ENCODE results near the gene FIS1.
"Not testable (repeated sequence)": the region's sequence is repeated elsewhere in the genome, so short reads cannot be mapped to it uniquely, and the experiment has no call there.

The FIS1 gene

DNA sequence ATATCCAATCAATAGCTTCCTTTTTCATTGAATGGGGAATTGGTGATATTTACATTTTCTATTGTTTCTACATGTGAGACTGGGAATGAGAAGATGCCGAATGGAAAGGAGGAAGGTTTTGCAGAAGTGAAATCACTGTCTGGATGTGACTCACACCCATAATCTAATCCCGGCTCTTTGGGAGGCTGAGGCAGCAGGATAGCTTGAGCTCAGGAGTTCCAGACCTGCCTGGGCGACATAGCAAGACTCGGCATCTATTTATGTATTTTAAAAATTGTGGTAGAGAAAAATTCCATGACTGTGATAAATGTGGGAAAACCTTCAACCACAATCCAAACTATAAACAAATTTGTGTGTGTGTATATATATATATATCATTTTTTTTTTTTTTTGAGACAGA, 10.9 kb upstream of the FIS1 start:
- no peak for DNase-seq (ENCODE audit: low spot score)

DNA sequence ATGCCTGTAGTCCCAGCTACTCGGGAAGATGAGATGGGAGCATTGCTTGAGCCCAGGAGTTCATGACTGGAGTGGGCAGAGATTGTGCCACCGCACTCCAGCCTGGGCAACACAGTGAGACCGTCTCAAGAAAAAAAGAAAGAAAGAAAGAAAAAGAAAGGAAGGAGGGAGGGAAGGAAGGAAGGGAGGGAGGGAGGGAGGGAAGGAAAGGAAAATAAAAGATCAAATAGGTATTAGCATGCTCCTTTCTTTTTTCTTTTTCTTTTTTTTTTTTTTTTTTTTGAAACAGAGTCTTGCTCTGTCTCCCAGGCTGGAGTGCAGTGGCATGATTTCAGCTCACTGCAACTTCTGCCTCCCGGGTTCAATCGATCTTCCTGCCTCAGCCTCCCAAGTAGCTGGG, 8.3 kb upstream of the FIS1 start:
- not testable (repeated sequence) for DNase-seq (ENCODE audit: low spot score)

DNA sequence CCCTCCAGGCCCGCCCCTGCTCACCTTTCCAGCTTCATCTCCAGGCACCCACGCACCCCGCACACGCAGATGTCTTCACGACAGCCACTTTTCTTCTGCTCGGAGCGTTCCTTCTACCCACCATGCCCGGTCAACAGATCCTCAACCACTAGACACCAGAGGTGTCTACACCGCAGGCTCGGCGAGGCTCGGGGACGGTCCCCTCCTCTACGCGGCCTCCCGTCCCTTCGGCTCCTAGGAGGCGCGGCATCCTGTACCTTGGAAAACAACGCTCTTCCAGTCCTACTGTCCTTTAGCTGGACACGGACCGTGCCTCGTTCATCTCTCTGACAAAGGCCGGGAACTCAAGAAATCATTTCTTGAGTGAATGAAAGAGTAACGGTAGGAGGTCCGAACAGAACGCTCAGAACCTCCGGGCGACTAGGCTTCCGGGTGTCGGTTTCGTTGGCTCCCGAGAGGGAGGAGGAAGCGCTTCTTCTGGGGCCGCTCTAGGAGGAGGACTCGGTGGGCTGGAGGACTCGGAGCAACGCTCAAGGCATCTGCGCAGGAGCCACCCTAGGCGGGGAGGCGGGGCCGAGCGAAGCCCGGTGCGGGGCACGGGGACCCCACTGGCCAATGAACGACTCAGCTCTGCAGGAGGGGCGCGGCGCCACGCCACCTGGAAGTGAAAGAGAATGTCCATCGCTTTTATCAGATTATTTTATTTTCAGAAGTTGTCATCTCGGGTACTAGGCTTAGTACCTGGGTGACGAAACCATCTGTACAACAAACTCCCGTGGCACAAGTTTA, 7.2 kb upstream of the FIS1 start:
- peak; percentile 97 for DNase-seq (ENCODE audit: low spot score)

DNA sequence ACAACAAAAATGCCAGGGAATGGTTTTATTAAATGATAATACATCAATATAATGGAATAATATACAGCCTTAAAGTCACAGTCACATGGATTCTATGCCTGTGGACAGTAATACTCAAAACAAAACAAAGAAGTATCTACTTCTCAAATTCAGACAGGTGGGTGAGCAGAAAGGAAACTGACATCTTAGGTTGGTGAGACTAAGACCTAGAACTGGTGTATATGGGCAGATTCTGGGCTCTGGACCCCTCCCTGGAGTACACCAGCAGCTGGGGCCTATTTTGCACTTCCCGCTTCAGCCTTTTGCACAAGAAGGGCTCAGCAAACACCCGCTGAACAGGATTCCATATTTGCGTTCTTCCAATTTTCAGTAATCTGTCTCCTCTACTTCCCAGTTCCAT, 5.4 kb upstream of the FIS1 start:
- no peak for DNase-seq (ENCODE audit: low spot score)

DNA sequence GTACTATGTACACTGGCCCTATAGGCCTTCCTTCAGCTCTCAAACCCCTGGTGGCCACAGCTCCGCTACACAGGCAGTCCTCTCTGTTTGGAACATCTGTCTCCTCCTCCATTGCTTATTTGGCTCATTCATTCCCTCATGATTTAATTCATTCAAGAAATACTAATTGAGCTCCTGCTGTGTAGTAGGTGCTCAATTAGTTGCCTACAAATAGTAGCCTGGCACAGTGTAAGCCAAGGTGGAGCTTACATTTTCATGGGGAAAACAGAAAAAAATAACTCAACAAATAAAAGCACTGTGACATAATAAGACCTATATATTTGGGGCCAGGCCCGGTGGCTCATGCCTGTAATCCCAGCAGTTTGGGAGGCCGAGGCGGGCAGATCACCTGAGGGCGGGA, 3.4 kb upstream of the FIS1 start:
- no peak for DNase-seq (ENCODE audit: low spot score)

DNA sequence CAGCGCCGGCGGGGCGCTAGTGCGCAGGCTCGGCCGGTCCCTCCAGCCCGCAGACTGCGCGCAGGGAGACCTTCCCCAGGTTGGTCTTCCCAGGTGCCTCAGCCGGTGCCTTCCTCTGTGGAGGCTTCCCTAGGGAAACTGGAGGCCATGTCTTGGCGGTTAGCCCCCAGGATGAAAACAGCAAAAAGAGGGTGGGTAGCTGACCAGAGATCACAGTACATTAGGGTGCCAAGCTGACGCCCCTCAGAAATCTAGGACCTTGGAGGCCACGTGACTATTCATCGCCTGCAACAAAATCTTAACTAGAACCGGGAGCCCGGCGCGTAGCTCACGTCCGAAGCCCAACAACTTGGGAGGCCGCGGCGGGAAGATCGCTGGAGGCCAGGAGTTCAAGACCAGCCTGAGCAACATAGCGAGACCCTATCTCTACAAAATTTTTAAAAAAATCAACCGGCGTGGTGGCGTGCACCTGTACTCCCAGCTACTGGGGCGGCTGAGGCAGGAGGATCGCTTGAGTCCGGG, 327 bp upstream of the FIS1 start:
- no peak for DNase-seq (ENCODE audit: low spot score)

DNA sequence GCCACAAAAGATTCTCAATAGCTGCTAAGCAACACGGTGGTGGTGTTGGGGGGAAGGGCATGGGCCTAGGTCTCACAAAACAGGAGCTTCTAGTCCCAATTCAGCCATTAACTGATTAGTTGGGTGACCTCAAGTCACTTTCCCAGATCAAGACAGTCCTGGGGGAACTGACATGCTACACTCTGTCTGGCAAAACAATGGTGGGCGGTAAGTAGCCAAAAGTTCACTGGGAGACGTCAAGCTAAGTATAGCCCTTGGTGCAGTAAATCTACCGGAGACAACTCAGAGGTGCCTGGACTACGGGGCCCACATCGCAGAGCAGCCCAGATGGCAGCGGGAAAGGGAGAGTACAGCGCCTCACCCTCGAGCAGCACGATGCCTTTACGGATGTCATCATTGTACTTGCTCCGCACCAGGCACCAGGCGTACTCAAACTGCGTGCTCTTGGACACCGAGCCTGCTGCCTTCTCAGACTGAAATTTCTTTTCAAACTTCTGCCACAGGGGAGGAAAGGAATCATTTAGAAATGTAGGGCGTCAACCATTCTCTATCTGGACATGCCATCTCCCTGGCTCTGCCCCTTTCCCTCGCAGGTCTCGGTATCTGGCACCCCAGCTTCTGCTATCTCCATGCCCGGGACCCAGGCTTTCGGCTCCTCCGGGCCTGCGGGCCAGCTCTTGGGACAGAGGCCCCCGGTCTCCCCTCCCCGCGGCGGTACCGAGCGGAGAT, 1.1 kb downstream of the FIS1 start:
- no peak for DNase-seq (ENCODE audit: low spot score)

DNA sequence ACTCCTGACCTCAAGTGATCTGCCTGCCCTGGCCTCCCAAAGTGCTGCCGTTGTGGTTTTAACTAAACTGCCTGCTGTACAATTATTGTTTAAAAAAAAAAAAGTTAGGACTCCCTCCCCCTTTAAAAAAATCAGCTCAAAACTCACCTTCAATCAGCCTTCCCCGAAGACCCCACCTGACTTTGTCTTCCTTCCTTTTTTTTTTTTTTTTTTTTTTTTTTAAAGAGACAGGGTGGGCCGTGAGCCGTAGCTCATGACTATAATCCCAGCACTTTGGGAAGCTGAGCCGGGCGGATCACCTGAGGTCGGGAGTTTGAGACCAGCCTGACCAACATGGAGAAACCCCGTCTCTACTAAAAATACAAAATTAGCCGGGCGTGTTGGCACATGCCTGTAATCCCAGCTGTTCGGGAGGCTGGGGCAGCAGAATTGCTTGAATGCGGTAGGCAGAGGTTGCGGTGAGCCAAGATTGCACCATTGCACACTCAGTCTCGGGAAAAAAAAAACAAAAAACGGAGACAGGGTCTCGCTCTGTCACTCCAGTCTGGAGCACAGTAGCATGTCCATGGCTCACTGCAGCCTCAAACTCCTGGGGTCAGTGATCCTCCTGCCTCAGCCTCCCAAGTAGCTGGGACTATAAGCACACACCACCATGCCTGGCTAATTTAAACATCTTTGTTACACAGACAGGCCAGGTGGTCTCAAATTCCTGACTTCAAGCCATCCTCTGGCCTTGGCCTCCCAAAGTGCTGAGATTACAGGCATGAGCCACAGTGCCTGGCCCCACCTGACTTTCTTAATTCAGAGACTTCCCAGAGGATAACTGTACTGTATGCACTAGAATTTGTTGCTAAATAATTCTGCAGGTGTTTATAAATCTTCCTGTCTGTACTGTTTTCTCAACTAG, 3.2 kb downstream of the FIS1 start:
- no peak for DNase-seq (ENCODE audit: low spot score)

DNA sequence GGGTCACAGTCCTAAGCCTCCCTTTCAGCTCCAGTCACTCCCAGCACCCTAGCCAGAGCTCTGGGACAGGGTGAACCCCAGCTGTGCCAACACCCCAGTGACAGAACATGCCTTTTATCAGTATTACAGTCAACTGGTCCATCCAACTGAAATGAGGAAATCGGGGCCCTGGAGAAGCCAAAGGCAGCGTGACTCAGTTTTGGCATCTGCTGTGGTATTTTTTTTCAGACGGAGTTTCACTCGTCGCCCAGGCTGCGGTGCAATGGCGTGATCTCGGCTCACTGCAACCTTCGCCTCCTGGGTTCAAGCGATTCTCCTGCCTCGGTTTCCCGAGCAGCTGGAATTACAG, 3.9 kb downstream of the FIS1 start:
- DNase-seq (ENCODE audit: low spot score): no peak

DNA sequence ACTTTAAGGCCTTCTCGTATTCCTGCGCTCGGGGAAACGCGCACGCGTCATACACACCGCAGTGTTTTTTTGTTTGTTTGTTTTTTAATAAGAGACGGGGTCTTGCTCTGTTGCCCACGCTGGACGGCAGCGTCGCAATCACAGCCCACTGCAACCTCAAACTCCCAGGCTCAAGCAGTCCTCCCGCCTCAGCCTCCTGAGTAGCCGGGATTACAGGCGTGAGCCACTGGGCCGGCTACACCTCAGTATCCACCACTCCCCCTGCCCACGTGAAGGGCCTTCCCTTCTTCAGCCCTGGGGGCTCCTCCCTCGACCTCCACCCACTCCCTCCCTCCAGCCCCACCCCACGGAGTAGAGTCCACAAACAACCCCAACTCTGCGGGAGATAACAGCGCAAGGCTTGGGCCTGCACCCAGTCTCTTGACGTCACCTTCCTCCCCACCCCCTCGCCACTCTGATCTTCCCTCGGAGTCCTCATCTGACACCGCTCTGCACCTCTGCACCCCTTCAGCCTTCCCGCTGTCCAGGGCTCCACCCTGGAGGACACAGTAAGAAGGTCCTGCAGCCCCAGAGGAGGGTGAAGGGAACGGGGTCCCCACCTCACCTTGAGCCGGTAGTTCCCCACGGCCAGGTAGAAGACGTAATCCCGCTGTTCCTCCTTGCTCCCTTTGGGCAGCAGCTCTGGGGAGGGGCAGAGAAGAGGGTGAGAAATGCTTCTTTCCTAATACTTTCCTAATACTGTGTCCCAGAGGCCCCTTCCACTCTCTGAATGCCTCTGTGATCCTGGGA, 4.5 kb downstream of the FIS1 start:
- no peak for DNase-seq (ENCODE audit: low spot score)

DNA sequence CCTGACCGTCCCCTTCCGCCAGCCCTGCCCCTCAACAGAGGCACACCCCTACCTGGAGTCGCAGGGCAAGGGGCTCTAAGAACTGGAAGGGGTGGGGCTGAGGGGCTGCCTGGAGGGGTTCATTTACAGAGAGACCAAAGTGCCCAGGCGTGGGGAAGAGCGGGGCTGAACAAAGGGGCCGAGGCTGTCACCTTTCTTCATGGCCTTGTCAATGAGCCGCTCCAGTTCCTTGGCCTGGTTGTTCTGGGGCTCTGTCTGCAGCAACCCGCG, 5.0 kb downstream of the FIS1 start:
- DNase-seq (ENCODE audit: low spot score): no peak

DNA sequence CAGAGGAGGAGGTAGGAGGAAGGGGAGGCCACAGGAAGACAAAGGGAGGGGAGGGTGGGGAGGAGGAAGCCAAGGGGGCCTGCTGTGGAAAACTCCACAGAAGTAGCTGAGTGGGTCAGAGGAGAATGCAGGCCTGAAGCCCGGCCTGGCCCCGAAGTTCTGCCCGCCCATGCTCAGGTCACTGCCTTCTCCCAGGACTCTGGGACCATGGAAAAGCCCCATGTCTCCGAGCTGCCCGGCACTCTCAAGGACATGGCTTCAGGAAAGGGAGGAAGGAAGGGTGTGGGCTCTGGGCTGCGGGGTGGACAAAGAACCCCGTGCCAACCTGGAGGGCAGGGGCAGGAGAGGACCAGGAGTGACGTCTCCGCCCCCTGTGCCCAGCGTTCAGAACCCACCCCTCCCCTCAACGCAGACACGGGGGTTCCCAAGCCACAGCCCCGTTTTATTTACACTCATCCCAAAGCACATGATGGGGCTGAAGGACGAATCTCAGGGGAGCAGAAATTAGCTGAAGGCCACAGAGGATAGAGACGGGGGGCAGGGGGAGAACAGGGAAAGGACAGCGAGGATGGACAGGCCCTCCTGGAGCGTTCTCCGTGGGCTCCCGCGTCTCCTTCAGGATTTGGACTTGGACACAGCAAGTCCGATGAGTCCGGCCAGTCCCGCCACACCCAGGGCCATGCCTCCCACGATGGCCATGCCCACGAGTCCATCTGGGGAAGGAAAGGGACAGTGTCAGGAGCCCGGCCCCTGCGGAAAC, 5.5 kb downstream of the FIS1 start:
- DNase-seq (ENCODE audit: low spot score): no peak

DNA sequence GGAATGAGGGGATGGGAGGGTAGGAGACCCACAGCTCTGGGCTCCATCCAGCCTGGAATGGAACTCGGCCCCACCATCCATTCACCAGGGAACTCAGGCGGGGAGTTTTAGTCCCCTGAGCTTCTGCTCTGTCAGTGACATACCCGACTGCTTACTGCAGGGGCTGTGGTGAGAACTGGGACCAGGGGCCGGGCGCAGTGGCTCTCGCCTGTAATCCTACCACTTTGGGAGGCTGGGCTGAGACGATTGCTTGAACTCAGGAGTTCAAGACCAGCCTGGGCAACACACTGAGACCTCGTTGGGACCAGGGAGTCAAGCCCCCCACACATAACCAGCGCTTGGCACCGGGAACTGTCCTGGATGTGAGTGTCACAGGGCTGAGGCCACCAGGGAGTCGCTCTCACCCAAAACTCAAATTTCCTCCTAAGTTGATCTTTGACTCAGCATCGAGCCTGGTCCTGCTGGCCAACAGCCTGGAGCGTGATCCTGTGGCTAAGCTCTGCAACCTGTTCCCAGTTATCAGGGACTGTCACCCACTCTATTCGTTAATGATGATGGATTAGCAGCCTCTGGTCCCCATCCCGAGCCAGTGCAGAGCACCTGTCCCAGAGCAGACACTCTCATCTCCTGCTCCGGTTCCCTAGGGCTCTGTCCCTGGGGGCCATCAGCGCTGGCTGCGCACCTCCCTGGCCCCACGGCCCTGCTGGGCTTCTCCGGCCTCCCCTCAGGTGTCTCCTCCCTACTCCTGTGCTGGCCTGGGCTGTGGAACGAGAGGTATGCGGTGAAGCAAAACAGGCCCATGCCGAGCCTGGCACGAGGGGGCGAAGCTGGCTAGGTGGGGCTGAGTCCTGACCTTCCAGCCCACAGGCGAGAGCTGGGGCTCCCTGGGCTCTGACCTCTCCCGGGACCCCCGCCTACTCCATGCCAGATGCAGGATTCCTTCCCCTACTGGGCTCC, 6.4 kb downstream of the FIS1 start:
- no peak for DNase-seq (ENCODE audit: low spot score)

DNA sequence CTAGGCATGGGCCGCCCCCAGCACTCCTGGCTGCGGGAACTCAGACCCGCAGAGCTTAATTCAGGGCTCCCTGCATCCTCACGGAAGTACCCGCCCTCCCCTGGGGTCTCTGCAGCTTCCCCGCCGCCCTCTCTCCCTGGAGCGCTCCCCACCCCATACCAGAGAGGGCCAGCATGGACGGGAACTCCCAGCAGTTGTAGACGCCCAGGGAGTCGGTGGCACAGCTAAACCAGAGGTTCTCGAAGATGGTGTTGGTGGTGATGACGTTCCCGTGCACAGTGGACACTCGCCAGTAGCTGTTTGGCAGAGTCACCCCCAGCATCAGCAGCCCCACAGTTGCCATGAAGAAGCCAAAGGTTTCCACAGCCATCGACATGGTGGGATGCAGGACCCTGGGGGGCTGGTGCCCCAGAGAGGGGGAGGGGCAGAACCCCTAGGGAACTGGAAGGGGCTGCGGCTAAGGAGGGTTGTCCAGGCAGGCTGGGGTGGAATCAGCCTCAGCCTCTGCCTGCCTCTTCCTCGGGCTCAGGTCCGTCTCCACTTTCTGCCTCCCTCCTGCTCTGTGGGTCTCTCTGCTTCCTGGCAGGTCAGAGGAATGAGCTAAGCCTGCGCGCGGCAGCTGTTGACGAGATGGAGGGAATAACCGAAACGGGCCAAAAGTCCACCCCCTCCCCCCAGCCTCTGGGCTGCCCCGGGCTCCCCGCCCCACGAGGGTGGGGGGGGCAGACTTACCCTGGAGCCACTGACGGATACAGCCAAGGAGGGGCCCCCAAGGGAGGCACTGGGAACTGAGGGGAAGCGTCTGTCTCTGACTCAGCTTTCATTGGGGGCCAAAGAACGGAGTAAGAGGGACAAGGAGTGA, 7.4 kb downstream of the FIS1 start, which contains the start of gene CLDN15:
Gene CLDN15, minus strand, starts transcription at position 597 of the 862 bp plus-strand sequence. Its CDS starts 221 bp downstream, at position 376.
- no peak for DNase-seq (ENCODE audit: low spot score)

DNA sequence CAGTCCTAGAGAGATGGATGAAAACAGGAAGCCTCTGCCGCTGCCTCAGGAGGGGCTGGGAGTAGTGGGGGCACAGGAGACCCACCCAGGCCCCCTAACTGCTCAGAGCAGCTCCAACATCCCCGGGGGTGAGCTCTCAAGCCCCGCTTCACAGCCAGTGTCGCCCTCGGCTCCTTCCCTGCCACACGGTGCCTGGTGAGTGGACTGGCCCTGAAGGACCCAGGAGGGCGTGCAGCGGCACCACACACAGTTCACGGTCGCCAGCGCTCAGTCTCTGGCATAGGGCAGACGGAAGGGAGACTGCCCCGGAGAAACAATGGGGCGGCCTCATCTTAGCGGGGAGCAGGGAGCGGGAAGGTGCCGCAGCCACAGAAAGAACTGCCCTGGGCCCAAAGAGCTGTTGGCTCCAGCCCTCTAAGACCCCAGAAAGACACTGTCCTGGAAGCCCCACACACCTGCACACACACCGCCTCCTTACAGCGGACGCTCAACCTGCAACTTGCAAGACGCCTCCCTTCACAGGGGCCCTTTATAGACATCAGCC, 8.5 kb downstream of the FIS1 start:
- no peak for DNase-seq (ENCODE audit: low spot score)

DNA sequence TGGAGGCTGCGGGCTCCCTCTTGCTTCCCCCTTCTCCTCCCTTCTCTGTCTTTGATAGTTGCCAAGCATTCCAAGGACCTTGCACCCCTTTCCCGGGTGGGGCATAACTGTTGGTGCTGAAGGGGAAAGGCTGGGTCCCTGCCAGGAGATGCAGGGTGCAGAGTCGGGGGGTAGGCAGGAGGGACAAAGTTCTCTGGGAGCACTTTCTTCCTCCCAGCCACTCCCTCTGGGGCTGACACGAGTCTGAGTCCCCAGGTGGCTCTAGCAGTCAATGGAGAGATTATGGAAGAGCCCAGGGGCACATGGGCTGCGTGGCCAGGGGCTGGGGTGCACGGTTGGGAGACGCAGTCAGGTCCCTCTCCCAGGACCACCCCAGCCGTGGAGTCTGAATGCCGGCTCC, 9.4 kb downstream of the FIS1 start:
- DNase-seq (ENCODE audit: low spot score): no peak

DNA sequence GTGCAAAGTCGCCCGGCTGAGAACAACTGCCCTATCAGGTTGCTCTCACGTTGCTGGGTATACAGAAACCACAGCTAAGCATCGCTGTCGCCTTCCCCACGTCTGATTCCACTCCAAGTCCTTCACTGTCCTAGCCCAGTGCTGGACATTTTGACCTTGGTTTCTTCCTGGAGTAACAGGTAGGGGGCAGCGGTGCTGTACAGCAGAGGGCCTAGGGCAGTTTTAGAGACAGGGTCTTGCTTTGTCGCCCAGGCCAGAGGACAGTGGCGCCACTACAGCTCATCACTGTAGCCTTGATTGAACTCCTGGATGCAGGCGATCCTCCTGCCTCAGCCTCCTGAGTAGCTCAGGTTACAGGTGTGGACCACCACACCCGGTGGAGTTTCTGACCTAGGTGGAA, 9.8 kb downstream of the FIS1 start:
- DNase-seq (ENCODE audit: low spot score): peak; percentile 34

DNA sequence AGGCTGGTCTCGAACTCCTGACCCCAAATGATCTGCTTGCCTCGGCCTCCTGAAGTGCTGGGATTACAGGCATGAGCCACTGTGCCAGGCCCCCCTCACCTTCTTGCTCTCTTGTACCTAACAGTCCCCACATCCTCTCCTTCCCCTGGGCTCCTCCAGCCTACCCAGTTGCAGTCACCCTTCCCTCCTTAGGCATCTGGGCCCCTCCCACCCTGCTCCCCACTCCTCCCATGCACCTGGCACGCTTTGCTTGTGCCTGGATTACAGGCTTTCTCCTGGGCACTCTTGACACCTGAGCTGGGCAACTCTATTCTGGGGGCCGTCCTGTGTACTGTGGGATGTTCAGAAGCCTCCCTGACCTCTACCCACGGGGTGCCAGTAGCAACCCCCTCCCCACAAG, 10.2 kb downstream of the FIS1 start:
- no peak for DNase-seq (ENCODE audit: low spot score)
